GM12891 (cell line): ENCODE results near the gene HOXB6.

Source experiments
- DNase-seq: peaks from one replicate; pipeline ENCODE4 v3.0.0; 2011; ENCODE audit warnings: low spot score; ENCODE audit not compliant: insufficient read length
- FAIRE-seq: peaks from 2 replicates; lab custom pipeline; 2011; peaks lifted over from hg19 to GRCh38; lab: Jason Lieb, UNC
- PAX5 ChIP-seq: IDR thresholded peaks from 2 replicates; pipeline ENCODE4 v1.6.1; 2011; ENCODE audit warnings: low read length, moderate library complexity, mild to moderate bottlenecking; ENCODE audit not compliant: insufficient read depth, severe bottlenecking
- POLR2A ChIP-seq: IDR thresholded peaks from 2 replicates; pipeline ENCODE4 v1.6.1; 2011; ENCODE audit warnings: low read depth, low read length, control low read depth
- POLR2AphosphoS5 ChIP-seq: IDR thresholded peaks from 2 replicates; pipeline ENCODE4 v1.6.1; 2011; ENCODE audit warnings: low read depth, low read length, control low read depth
- POU2F2 ChIP-seq: IDR thresholded peaks from 2 replicates; pipeline ENCODE4 v1.6.1; 2011; ENCODE audit warnings: low read depth, mild to moderate bottlenecking, control low read depth, low read length, moderate library complexity
- SPI1 ChIP-seq: IDR thresholded peaks from 2 replicates; pipeline ENCODE4 v1.6.1; 2011; ENCODE audit warnings: low read depth, low read length, control low read depth
- TAF1 ChIP-seq: IDR thresholded peaks from 2 replicates; pipeline ENCODE4 v1.6.1; 2011; ENCODE audit warnings: low read depth, low read length, control low read depth

HOXB6 gene

DNA sequence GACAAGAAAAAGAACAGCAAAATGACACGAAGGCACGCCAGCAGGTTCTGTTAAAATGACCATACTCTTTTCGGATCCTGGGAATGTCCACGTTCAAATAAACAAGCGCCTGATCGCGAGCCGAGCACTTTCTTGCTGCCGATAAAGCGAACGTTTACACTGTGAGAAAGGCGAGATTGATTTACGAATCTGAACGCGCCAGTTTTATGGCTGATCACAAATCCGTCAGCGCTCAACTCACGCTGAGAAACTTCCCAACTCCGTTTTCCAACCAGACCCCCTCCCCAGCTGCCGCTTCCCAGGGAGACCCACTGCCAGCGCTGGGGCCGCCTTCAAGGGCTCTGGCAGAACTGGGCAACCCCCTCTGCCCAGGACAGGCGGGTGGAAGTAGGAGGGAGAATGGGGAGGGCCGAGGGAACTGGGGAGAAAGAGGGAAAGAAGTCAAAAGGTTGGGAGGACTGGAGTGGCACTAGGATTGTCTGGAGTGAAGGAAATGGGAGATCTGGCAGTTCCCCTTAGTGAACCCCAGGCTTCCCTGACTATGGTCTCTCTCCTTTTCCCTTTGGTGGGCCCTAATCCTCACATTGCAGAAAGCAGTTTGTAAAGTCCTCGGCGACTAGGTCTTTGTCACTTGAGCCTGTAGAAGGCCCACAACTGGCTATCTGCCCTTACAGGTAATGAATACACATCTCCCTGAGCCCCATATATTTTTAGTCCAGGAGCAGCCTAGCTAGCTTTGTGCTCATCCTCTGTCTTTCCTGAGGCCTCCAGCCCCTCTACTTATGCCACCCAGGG lies 33.6 kb downstream of the HOXB6 start:
- TF ChIP-seq TAF1 (no peak), POU2F2 (no peak), POLR2A (no peak), POLR2AphosphoS5 (no peak), SPI1 (no peak), PAX5 (no peak)
- FAIRE-seq = no peak
- DNase-seq = no peak

DNA sequence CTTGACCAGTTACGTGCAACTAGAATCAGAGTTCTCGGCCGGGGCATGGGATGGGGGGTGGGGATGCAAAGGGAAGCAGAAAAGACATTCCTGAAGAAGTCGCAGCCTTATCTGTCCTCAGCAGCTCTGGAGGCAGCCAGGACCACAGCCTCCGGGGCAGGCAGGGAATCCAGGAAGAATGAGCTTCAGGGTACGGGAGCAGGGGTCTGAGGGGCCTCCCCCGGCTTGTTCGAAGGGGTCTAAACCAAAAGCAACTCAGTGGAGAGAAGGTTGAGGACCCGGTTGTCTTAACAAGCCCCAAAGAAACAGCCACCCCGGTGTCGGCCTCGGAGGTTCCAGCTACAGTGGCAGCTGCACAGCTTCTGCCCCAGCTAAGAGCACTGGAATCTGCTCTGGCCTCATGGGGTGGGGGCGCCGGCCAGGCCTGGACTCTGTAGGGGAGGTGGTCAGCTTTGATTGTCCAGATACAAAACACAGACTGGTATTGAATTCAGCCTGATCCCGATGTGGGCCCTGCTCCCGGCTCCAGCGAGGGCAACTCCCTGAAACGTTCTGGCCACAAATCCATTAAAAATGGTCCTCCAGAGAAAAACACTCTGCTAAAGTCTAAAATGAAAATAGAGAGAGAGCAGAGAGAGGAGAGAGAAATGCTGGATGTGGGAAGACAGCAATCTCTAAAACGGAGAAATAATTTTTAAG lies 34.3 kb downstream of the HOXB6 start:
- DNase-seq = no peak
- TF ChIP-seq POLR2AphosphoS5 = no peak
- no peak for FAIRE-seq

DNA sequence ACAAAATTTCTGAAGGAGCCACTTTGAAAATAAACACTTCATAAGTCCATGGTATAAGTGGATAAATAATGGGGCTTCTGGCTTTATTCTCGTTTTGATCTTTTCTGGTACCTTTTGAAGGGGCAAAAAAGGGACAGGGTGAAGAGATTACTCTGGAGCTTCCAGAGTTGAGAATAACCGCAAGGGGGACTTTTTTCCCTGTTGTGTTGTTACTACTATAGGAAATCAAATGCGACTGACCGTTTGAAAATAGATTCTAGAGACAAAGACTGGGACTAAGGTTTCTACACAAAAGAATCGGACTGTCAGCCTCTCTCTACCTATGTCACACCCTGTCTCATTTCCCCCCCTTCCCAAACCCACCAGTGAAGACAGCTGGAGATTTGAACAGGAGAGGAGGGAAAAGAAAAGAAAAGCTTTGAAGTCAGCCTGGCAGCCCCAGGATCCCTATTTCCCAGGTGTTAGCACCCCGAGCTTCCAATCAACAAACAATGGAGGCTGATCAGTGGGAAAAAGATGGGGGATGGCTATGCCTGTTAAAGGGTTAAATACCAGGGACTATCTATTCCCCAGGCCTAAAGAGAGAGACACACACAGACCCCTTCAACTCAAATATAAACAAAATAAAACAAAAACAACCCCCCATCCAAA lies 35.0 kb downstream of the HOXB6 start:
- TF ChIP-seq PAX5 (no peak), SPI1 (no peak), POLR2AphosphoS5 (no peak), POU2F2 (no peak), POLR2A (no peak), TAF1 (no peak)
- no peak for DNase-seq
- FAIRE-seq = no peak

DNA sequence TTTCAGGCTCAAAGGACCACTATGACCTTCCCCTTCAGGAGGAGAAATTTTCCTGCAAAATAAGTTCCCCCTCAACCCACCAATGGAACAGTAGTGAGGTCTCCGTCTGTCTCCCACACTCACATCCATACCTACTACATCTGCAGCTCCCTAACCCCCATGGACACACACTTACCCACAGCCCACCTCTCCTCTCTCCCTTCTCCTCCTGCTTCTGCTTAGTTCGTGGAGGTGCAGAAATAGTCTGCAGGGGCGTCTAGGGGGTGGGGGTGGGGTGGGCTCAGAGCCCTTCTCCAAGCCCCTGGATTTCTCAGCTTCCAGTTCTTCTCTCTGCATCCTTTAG lies 35.6 kb downstream of the HOXB6 start:
- TF ChIP-seq POLR2AphosphoS5 = no peak
- no peak for DNase-seq
- FAIRE-seq = peak; percentile 5

DNA sequence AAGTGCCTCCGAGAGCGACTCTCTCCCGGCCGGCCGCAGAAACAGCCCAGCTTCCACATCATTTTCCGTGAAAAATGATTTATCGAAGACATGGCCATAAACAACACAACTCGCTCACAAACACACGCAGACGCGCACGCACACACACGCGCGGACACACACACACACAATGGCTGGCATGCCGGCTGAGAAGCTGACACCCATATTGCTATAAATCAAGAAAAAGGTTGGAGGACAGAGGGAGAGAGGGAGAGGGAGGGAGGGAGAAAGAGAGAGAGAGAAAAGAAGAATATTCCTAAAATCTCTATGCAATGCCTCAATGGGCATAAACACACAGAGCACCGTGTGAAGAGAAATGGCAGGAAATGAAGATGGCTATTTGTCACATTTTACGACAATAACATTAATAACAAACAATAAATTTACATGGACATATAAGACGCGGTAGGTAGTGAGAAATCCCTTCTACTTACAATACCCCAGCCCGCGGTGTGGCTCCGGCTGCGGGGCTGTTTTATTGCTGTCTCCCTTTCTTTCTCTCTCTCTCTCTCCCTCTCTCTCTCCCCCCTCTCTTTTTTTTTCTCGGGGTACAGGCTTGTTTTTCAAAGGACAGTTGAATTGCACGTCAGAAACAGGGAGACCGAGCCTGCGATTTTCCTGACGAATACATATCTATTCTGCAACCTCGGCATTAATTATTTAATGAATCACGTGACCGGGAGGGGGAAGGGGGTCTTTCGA lies 36.1 kb downstream of the HOXB6 start:
- no peak for FAIRE-seq
- TF ChIP-seq TAF1 = no peak
- no peak for TF ChIP-seq PAX5
- no peak for TF ChIP-seq POU2F2
- no peak for TF ChIP-seq POLR2AphosphoS5
- TF ChIP-seq SPI1 = no peak
- no peak for TF ChIP-seq POLR2A
- DNase-seq = no peak

DNA sequence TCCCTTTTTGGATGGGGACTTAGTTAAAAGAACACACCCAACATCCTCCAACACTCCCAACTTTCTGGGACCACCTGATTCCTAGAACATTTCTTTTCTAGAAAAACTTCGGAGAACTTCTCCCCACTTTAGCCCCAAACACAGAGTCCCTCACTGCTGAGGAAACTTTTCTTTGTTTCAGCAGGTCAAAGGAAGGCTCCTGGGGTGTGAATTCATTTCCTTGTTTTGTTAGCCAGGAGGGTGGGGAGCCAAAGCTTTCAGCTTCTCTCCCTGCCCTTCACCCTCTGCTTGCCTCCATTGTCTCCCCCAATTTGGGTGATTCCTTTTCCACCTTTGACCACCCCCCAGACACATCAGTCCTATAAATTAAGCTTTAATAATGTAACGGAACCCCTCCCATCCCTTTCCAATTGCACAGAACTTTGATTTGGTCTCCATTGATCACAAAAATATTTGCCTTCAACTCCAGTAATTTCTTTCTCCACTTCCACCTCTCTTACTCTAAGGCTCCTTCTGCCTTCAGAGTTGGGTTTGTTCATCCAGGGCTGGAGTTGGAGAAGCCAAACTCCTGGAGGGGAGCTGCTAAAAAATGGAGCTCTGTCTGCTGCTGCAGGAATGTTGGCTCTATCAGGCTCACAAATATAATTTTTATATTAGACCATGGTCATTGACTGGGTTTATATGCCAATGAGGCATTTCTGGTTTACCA lies 37.0 kb downstream of the HOXB6 start:
- DNase-seq (no peak), FAIRE-seq (no peak)
- no peak for TF ChIP-seq PAX5
- TF ChIP-seq SPI1 = no peak
- no peak for TF ChIP-seq TAF1
- no peak for TF ChIP-seq POU2F2
- no peak for TF ChIP-seq POLR2A

DNA sequence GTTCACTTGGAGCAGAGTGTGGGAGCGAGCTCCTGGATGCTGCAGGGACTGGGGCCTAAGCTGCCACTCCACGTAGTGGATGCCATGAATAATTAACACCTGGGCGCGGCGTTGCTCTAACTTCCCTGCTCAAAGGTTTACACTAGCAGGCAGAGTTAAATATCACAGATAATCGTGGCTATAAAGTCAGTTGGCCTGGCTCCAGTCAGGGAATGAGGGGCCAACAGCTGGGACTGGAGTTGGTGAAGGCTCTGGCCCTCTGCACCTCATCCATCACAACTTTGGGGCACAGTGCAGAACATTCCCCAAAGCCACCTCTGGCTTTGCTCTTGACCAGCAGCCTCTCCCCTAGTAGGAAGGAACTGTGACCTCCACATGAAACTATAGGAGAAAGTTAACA lies 37.6 kb downstream of the HOXB6 start:
- DNase-seq (no peak), FAIRE-seq (no peak)
- TF ChIP-seq POLR2A = no peak
- TF ChIP-seq POU2F2 = no peak
- TF ChIP-seq PAX5 = no peak
- no peak for TF ChIP-seq SPI1
- no peak for TF ChIP-seq POLR2AphosphoS5

DNA sequence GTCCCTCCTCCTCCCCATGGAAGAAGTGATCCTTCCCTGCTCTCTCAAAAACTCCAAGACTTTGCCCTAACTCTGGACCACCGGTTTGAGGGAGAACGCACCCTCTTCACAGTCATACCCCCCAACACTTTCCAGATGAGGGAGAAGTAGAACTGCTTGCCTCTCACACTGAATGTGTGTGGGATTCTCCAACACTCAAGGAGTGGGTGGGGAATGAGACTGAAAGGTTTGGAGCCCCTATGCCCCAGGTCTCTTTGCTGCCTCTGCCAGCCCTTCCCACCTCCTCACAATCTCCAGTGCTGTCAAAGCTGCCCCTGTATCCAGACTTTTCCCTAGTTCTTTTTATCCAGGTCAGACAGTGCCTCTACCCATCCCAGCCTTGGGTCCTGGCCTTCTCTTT lies 38.1 kb downstream of the HOXB6 start:
- TF ChIP-seq PAX5 (no peak), POU2F2 (no peak), POLR2AphosphoS5 (no peak), POLR2A (no peak), SPI1 (no peak), TAF1 (no peak)
- DNase-seq = no peak
- no peak for FAIRE-seq

DNA sequence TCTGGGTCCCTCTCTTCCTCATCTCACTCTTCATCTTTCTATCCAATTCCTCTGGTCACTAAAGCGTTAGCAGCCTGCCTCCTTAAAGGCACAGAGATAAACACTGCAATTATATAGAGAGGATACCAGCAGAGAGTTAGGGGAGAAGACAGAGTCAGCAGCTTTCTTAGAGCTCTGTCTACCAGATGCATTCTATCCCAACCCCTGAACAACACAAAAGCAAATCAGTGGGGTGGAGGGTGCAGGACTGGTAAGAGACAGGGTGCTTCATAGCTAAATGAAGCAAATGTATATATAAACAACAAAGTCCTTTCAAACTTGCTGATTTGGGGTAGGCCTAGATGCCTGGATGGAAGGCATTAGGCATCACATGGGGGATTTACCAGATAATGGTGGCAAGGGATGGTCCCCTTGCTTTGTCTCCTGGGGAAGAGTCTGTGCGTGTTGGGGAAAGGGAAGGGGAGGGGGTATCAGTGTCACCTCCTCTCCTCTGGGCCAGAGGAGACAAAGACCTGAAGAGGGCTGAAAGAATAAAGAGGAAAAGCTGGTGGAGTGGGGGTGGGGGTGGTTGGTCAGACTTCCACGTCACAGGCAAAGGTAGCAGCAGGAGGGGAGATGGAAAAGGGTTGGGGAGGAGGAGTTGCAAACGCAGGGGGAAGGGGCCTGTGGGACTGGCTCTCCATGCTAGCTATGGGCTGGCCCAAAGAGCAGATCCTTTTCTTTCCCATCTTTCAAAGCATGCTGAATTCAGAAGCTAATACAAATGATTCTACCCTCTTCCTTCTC lies 38.7 kb downstream of the HOXB6 start:
- no peak for TF ChIP-seq TAF1
- TF ChIP-seq POLR2AphosphoS5 = no peak
- TF ChIP-seq POU2F2 = no peak
- no peak for TF ChIP-seq SPI1
- no peak for TF ChIP-seq PAX5
- no peak for TF ChIP-seq POLR2A
- FAIRE-seq (no peak), DNase-seq (no peak)
